Measurements from ENCODE around the gene RAD51D. TPM values are rescaled to one million over a fixed set of nuclear protein-coding genes. Genes with fewer than 3 reads are reported as not detected.

Gene RAD51D
- total RNA-seq, 1 donor from 2014 or later: 22.5 TPM

DNA sequence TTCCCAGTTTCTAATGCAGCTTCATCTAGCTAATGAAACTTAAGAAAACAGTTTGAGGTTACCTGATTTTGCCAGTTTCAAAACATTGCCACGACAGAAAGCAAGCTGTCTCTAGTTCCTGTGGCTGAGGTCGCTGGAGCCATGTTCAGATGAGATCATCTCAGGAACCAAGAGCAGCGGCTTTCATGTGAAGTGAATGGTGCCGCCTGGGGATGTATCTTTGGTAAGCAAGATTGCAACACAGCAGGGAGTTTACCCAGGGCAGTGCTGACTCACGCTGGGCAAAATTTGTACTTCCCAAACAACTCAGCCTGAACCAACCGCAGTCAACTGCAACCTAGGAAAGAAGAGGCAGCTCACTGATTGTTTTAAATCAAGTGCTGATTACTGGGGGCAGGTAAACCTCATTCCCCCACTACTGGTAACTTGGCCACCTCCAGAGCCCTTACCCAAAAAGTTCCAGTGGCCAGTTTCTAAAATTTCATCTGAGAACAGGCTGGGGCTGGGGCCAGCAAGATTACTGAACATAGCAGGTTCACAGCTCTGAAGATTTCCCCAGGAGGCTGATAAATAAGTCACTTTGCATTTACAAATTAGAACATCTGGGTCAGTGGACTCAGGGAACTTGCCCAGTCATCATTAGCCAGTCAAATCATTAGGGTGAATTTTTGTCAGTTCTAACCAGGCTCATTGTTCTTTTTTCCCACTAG lies 56.0 kb downstream of the RAD51D start, which contains the start of gene RFFL:
Gene RFFL (minus strand): TSS at position 194 of the 710 bp plus-strand sequence. CDS start 37,154 bp downstream, outside the sequence.
- TF ChIP-seq, protein P1, sequence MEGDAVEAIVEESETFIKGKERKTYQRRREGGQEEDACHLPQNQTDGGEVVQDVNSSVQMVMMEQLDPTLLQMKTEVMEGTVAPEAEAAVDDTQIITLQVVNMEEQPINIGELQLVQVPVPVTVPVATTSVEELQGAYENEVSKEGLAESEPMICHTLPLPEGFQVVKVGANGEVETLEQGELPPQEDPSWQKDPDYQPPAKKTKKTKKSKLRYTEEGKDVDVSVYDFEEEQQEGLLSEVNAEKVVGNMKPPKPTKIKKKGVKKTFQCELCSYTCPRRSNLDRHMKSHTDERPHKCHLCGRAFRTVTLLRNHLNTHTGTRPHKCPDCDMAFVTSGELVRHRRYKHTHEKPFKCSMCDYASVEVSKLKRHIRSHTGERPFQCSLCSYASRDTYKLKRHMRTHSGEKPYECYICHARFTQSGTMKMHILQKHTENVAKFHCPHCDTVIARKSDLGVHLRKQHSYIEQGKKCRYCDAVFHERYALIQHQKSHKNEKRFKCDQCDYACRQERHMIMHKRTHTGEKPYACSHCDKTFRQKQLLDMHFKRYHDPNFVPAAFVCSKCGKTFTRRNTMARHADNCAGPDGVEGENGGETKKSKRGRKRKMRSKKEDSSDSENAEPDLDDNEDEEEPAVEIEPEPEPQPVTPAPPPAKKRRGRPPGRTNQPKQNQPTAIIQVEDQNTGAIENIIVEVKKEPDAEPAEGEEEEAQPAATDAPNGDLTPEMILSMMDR (conservative IDR thresholded peaks at IDR 0.05): no peak
- Mint-ChIP-seq H3K4me1 (peaks cover 41% of the 10 kb centered on the region), H3K4me3 (peak within 1 kb of the TSS; percentile 40)

GRCh38 chr17:35062308-35062707 lies 57.4 kb downstream of the RAD51D start:
- Mint-ChIP-seq H3K4me1 (peaks cover 31% of the 10 kb centered on the region), H3K27me3 (ENCODE audit: low read depth) (no peaks in the 10 kb centered on the region), H3K9me3 (no peaks in the 10 kb centered on the region), H3K36me3 (ENCODE audit: low read depth) (peaks cover 3% of the 10 kb centered on the region), H3K27ac (ENCODE audit: unreplicated experiment) (no peak overlapping the region), H3K4me3 (no peak overlapping the region)
- DNase-seq (ENCODE audit: low read depth, low spot score): no peak
- TF ChIP-seq, protein P1 (conservative IDR thresholded peaks at IDR 0.05): no peak

More for the DNA sequence above, 56.0 kb downstream of the RAD51D start, which contains the start of gene RFFL:
- peak within 1 kb of the TSS; percentile 97 for H3K27ac Mint-ChIP-seq (ENCODE audit: unreplicated experiment)
- peak; percentile 34 for DNase-seq (ENCODE audit: low read depth, low spot score)
- no peaks in the 10 kb centered on the region for H3K27me3 Mint-ChIP-seq (ENCODE audit: low read depth)
- no peaks in the 10 kb centered on the region for H3K9me3 Mint-ChIP-seq
- H3K36me3 Mint-ChIP-seq (ENCODE audit: low read depth): peaks cover 3% of the 10 kb centered on the region

GRCh38 chr17:35057332-35057915 lies 62.2 kb downstream of the RAD51D start:
- H3K27ac Mint-ChIP-seq (ENCODE audit: unreplicated experiment): no peak overlapping the region
- H3K36me3 Mint-ChIP-seq (ENCODE audit: low read depth): peaks cover 3% of the 10 kb centered on the region
- H3K9me3 Mint-ChIP-seq: no peaks in the 10 kb centered on the region
- H3K27me3 Mint-ChIP-seq (ENCODE audit: low read depth): no peaks in the 10 kb centered on the region
- TF ChIP-seq, protein P1 (conservative IDR thresholded peaks at IDR 0.05): no peak
- H3K4me1 Mint-ChIP-seq: peaks cover 3% of the 10 kb centered on the region
- H3K4me3 Mint-ChIP-seq: no peak overlapping the region
- DNase-seq (ENCODE audit: low read depth, low spot score): no peak

- no peak overlapping the region for H3K27ac Mint-ChIP-seq (ENCODE audit: unreplicated experiment)
- no peak for DNase-seq (ENCODE audit: low read depth, low spot score)
- TF ChIP-seq, protein P1 (conservative IDR thresholded peaks at IDR 0.05): no peak
- peaks cover 3% of the 10 kb centered on the region for H3K36me3 Mint-ChIP-seq (ENCODE audit: low read depth)
- no peaks in the 10 kb centered on the region for H3K9me3 Mint-ChIP-seq
- no peaks in the 10 kb centered on the region for H3K27me3 Mint-ChIP-seq (ENCODE audit: low read depth)
- H3K4me3 Mint-ChIP-seq: no peak overlapping the region
- H3K4me1 Mint-ChIP-seq: peaks cover 7% of the 10 kb centered on the region
Measured at GRCh38 chr17:35056013-35056412, 63.6 kb downstream of the RAD51D start.

DNA sequence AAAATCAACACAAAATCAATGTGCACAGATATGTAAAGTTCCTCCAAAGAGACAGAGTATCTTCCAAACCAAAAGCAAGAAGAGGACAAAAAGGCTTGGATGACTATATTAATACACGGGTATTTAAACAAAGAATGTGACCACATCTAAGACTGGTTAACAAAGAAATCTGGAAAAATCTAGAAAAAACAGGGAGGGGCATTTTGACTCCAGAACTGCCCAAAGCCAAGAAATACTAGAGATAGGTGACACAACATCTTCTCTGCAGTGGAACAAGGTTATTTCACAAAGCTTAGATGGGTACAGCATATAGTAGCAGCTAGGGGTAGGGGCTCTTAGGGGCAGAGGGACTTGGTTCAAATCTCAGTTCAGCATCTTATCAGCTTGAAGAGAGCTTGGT lies 66.5 kb downstream of the RAD51D start:
- Mint-ChIP-seq H3K4me1 (peaks cover 7% of the 10 kb centered on the region), H3K27ac (ENCODE audit: unreplicated experiment) (no peak overlapping the region), H3K27me3 (ENCODE audit: low read depth) (no peaks in the 10 kb centered on the region), H3K4me3 (no peak overlapping the region), H3K9me3 (no peaks in the 10 kb centered on the region), H3K36me3 (ENCODE audit: low read depth) (no peaks in the 10 kb centered on the region)
- no peak for DNase-seq (ENCODE audit: low read depth, low spot score)
- TF ChIP-seq, protein P1 (conservative IDR thresholded peaks at IDR 0.05): no peak
